HG02973 (cell line): ENCODE results near the gene NMU.
"Not testable (repeated sequence)": the region's sequence is repeated elsewhere in the genome, so short reads cannot be mapped to it uniquely, and the experiment has no call there.

Source experiments
- ATAC-seq: cut with Tn5 transposase; IDR thresholded peaks from one replicate; pipeline ENCODE4 v1.9.1; 2021; ENCODE audit warnings: moderate library complexity; ENCODE audit not compliant: unreplicated experiment

Gene NMU

DNA sequence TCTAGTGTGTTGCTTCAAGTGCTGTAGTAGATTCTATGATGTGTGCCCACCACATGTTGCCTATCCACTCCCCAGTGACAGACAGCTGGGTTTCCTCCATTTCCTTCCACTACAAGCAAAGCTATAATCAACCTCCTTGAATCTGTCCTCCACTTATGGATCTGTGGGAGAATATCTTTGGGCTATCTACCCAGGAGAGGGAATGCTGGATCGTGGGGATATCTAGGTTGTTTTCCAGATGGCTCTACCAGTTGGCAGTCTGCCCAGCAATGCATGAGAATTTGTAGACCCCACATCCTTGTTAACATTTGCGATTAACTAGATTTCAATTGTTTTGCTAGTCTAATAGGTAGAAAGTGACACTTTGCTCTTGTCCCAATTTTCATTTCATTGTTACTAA, 10.3 kb downstream of the NMU start:
- ATAC-seq: no peak

- ATAC-seq: not testable (repeated sequence)
These were observed 12.0 kb downstream of the NMU start for GRCh38 chr4:55624063-55624462.

- no peak for ATAC-seq
These were observed 17.5 kb downstream of the NMU start for GRCh38 chr4:55618546-55619143.

DNA sequence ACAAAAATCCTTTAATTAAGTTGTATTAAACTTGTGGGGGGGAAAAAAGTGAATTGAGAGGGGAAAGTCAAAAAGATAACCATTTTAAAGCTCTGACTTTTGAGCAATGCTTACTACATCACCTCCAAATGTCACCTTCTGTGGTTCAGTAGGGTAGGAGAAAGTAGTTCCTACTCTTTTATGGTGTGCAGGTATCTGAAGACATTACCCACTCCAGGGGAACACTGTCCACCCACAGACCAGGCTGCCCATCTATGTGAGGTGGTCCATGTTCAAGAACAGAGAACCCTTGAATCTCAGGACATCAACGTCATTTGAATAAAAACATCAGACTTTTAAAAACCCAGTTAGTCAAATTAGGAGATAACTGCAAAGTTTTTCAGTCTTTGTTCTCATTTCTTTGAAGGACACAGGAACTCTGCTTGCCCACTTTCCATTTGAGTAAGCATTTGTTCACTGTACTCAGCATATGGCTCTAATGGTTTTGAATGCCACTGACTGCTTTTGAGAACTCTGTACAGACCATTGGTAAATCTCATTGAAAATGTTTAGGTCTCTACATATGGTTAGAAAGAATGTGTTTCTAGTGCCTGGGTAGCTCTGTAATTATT, 18.4 kb downstream of the NMU start:
- ATAC-seq: peak; percentile 98

GRCh38 chr4:55615008-55615407, 21.1 kb downstream of the NMU start:
- ATAC-seq: no peak

- ATAC-seq: no peak
These were observed 22.5 kb downstream of the NMU start for GRCh38 chr4:55613621-55614020.

GRCh38 chr4:55612341-55612740, 23.8 kb downstream of the NMU start:
- no peak for ATAC-seq

- no peak for ATAC-seq
These were observed 24.6 kb downstream of the NMU start for GRCh38 chr4:55611358-55612059.

DNA sequence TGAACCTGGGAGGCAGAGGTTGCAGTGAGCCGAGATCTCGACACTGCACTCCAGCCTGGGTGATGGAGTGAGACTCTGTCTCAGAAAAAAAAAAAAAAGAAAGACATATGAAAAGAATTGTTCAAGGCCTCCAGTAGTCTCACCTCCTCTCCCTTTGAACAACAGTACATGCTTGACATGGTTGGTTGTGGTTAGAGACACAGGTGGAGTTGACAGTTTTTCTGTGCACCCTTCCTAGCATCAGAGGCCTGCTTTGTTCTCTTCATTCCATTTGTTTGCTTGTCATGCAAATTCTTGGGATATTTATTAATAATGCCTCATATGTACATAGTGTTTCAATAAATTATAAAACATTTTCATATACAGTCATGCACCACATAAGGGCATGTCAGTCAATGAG, 25.7 kb downstream of the NMU start:
- no peak for ATAC-seq

DNA sequence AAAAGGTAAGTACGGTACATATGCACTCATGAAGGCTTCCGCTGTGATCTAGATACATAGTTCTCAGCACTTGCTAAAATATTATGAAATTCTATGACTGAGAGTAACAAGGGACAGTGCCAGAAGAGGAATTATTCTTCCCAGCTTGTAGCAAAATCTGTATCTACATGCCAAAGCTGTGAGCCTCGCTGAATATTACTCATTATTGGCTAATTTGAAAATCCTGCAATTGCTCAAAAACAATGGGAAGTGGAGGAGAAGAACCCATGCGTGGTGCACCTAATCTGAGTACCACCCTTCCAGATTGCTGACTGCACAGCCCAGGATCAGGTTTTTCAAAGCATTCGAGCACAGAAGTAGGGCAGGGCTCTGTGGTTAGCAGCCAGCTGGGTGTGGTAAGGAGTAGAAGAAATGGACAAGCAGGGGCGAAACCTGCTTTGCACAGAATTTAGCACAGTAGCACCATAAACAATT, 26.7 kb downstream of the NMU start:
- no peak for ATAC-seq

- ATAC-seq: no peak
These were observed 27.5 kb downstream of the NMU start for GRCh38 chr4:55608591-55608990.

DNA sequence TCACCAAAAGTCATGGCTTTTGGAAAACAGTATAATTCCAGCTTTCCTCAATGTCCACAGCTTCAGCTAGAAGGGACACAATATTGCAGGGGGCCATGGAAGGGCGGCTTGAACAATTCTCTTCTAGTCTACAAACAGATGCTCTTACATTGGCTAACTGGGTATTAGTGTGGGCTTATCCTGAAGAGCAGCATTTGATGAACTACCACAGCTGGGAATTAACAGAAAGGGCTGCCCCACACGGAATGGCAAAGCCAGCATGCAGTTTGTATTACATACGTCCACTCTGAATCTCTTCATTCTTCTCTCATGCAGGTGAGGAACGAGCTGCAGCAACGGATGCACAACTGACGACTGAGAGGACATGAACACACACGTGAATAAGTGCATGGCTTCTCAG, 31.1 kb downstream of the NMU start:
- no peak for ATAC-seq

GRCh38 chr4:55600640-55601039, 35.5 kb downstream of the NMU start:
- no peak for ATAC-seq

DNA sequence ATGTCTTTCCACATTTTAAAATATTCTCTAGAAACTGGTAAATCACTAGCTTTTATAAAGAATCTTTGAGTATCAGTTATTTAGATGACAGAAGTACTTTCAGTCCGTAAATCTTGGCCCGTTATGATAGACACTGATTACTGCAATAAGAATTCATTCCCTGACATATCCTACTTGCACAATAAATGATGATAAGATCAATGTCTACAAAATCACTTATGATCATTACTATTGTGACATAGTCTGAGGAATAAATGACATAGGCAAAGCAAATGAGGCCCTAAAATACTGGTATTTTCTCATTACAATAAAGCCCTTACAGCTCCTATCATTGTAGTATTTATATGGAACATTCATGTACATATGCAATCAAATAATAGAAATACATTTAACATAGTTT, 37.5 kb downstream of the NMU start:
- ATAC-seq: no peak

- ATAC-seq: no peak
These were observed 44.1 kb downstream of the NMU start, which contains the start of gene PDCL2 for GRCh38 chr4:55592014-55592413. TSS of gene PDCL2 (minus strand) at chr4:55592245. CDS start at chr4:55592109, 136 bp downstream.

DNA sequence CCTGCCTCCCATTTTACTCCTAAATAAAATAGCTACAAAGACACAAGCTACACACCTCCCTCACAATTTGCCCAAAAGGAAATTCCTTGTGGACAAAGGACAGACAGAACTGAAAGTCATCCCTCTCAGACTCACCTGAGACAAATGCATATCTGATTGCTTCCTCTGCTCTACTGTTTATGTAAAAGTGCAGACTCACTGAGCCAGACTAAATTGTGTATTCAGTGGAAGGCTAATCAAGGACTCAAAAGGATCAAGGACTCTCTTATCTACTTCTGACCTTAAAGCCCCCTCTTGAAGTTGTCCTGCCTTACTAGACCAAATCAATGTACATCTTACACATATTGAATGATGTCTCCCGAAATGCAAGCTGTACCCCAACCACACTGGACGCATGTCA, 47.9 kb downstream of the NMU start:
- no peak for ATAC-seq

GRCh38 chr4:55582773-55583172, 53.3 kb downstream of the NMU start:
- ATAC-seq: not testable (repeated sequence)

DNA sequence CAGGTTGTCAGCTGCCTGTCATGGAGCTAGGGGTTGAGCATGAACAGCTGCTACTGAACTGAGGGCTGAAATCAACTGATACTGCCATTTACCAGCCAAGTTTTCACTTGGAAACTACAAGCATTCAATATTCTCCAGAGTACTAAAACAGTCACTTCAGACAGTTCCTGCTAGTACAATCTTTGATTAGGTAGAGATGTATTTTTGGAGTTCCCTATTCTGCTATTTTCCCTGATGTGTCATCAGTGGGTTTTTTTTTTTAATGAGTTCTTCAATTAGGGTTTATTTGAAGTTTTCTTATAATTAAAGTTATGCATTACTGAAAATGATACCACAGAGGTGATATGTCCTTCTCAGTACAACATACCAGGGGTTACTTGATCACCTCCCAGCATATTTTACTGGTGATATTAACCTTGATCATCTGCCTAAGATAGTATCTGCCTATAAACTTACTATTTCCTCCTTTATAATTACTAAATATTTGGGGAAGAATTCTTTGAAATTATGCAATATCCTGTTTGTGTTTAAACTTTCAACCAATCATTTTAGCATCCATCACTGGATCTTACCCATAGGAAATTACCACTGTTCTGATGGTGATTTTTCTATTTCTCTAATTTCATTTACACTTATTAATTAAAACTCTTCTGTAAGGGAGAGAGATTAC, 57.6 kb downstream of the NMU start:
- no peak for ATAC-seq

DNA sequence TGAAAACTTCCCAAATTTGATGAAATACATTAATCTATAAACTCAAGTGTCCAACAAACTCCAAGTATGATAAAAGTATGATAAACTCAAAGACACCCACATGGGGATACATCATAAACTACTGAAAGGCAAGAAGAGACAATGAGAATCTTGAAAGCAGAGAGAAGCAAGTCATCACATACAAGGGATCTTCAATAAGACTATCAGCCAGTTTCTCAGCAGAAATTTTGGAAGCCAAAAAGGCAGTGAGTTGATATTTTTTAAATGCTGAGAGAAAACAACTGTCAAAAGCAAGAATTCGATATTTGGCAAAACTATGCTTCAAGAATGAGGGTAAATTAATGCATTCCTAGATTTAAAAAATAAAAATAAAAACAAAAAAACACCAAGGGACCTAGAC, 60.6 kb downstream of the NMU start:
- ATAC-seq: no peak

- ATAC-seq: no peak
These were observed 61.8 kb downstream of the NMU start for GRCh38 chr4:55574252-55574651.

DNA sequence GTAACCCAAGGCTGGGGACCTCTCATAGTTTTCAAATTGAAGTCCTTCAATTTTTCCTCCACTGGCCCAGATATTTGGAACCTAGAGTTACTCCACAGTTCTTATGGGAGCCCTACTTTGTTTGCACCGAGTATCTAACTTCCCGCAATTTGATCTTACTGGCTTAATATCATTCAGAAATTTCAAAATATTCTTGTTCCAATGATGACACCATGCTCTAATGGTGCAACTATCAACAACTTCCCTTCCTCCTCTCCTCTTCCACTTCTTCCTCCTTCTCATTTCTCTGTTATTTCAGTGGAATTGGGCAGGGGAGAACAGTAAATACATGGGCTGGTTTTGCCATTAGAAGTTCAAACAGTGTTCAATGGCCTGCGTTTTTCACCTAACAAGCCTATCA, 64.3 kb downstream of the NMU start:
- ATAC-seq: no peak
